Activated effector memory CD4-positive, alpha-beta T cell treated with anti-CD3 and anti-CD28 coated beads, Interleukin-2, amount 50 U/mL, for 16 hours (primary cell): ENCODE results near the gene SPESP1.

ENCODE experiments used
- DNase-seq: peaks from one replicate; pipeline ENCODE4 v3.0.0-alpha.2; 2020

SPESP1 gene

GRCh38 chr15:68993276-68993675 is 63.0 kb downstream of the SPESP1 start:
- DNase-seq: no peak

- no peak for DNase-seq
Observed at GRCh38 chr15:68994149-68994548, 63.8 kb downstream of the SPESP1 start.

DNA sequence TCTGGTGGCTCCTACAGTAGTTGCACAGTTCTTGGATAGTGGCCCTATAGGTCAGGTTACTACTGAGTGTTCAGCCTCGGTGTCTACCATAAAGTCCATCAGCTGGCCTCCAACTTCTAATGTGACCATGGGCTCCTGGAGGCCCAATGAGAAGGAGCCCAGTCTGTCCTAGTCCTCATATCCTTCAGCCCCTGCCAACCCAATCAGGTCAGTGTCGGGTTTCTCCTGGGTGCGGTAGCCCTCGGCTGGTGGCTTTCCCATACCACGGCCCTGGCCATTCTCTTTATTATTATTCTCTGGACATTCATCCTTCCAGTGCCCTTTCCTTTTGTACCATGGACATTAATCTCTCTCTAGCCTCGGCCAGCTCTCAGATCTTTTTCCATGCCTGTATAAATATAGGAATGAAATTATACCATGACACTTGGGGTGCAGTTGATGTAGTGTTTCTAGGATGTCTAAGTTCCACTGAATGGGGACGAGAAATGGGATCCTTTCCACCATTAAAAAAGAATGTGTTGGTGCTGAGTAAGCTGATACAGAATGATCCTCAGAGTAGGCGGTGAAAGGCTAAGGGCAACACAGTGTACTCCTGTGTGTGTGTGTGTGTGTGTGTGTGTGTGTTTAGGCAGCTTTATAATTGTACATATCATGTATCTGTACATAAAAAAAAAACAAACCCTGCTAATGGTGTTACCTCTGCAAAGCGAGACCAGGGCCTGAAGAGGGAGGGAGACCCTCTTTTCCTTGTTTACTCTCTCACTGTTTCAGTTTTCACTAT is 64.8 kb downstream of the SPESP1 start:
- DNase-seq: no peak
